ENCODE measurements around the gene ICAM1. TPM values are rescaled to one million over a fixed set of nuclear protein-coding genes. Genes with fewer than 3 reads are reported as not detected.

Gene ICAM1
- polyA plus RNA-seq, 4 donors, result 5.8 to 10.3 (median 7.3) TPM

DNA sequence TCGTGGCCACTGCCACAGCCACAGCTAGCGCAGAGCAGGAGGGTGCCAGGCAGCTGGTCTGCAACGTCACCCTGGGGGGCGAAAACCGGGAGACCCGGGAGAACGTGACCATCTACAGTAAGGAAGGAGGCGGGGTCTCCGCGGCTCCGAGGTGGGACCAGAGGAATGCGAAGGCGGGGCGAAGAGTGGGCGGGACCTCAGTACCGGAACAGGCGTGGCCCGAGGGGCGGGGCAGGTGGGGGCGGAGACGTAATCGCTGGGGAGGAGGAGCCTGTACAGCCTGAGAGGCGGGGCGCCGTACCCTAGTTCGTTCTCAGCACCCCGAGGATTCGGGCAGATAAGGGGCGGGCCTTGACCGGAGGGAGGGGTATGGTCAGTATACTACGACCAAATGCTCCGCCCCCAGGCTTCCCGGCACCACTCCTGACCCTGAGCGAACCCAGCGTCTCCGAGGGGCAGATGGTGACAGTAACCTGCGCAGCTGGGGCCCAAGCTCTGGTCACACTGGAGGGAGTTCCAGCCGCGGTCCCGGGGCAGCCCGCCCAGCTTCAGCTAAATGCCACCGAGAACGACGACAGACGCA lies 21.4 kb downstream of the ICAM1 start:
- DNase-seq (ENCODE audit: low read depth in 4 of 4, low spot score in 3 of 4), result no peak

- DNase-seq (ENCODE audit: low read depth in 4 of 4, low spot score in 3 of 4), result no peak
Measured at GRCh38 chr19:10292789-10293636, 22.1 kb downstream of the ICAM1 start.

DNA sequence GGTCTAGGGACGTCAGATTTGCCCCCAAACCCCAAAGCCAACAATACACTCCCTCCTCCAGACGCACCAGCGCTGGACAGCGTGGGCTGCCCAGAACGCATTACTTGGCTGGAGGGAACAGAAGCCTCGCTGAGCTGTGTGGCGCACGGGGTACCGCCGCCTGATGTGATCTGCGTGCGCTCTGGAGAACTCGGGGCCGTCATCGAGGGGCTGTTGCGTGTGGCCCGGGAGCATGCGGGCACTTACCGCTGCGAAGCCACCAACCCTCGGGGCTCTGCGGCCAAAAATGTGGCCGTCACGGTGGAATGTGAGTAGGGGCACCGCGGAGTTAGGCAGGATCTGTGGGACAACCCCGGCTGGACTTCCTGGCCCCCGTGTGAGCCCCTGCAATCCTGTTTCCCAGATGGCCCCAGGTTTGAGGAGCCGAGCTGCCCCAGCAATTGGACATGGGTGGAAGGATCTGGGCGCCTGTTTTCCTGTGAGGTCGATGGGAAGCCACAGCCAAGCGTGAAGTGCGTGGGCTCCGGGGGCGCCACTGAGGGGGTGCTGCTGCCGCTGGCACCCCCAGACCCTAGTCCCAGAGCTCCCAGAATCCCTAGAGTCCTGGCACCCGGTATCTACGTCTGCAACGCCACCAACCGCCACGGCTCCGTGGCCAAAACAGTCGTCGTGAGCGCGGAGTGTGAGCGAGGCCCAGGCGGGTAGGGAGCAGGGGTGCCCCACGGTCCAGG lies 22.9 kb downstream of the ICAM1 start:
- no peak for DNase-seq (ENCODE audit: low read depth in 4 of 4, low spot score in 3 of 4)

DNA sequence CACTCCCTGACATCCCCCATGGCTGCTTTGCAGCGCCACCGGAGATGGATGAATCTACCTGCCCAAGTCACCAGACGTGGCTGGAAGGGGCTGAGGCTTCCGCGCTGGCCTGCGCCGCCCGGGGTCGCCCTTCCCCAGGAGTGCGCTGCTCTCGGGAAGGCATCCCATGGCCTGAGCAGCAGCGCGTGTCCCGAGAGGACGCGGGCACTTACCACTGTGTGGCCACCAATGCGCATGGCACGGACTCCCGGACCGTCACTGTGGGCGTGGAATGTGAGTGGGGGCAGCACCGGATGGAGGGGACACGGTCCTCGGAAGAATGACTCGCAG lies 23.4 kb downstream of the ICAM1 start:
- DNase-seq (ENCODE audit: low read depth in 4 of 4, low spot score in 3 of 4), result no peak

DNA sequence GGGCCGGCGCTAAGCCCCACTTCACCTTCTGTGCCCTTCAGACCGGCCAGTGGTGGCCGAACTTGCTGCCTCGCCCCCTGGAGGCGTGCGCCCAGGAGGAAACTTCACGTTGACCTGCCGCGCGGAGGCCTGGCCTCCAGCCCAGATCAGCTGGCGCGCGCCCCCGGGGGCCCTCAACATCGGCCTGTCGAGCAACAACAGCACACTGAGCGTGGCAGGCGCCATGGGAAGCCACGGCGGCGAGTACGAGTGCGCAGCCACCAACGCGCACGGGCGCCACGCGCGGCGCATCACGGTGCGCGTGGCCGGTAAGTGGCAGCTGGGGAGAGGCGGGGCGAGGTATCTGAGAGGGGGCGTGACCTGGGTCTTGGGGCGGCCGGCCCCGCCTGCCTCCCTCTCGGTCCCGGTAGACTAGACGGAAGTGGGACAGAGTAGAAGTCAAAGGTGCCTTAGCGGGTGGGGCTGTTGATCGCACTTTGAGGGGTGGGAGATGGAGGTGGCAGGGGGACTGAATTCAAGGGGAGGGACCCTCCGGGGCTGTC lies 24.5 kb downstream of the ICAM1 start:
- no peak for DNase-seq (ENCODE audit: low read depth in 4 of 4, low spot score in 3 of 4)

- no peak for DNase-seq (ENCODE audit: low read depth in 4 of 4, low spot score in 3 of 4)
Measured at GRCh38 chr19:10295847-10296591, 25.1 kb downstream of the ICAM1 start.

DNA sequence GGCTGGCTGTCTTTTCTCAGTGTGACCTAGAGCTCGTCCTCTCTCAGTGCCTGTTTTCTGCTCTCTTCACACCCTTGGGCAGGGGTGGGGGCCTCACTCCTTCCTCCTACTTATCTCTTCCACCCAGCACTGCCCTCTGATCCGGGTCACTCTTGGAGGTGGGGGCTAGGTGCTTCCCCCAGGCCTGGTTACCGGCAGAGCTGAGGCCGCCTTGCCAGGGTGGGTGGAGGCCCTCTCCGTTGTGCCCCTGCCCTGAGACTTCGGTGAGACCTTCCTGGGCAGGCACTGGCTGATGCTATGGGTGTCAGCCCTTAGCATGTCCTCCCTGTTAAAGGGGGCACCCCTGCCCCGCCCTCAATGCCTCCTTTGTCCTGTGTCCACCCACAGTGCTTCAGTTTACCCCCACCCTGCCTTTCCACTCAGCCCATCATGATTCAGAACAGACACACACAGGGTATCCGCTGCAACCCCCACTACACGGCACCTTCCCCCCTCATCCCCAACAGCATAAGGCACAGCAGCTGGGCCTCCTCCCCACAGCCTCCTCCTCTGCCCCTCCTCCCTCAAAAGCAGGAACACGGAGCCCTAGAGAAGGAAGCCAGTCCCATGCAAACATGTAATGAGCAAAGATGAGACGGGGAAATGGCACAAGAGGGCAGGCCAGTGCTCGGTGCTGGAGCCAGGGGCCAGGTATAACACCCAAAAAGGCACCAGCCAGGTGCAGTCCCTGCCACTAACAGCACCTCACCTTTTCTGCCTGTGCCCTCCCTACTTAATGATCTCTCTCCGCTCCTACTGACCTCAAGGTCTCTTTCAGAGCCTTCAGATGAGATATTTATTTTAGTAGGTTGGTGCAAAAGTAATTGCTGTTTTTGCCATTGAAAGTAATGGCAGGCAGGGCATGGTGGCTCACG lies 28.9 kb downstream of the ICAM1 start:
- DNase-seq (ENCODE audit: low read depth in 4 of 4, low spot score in 3 of 4), result no peak

DNA sequence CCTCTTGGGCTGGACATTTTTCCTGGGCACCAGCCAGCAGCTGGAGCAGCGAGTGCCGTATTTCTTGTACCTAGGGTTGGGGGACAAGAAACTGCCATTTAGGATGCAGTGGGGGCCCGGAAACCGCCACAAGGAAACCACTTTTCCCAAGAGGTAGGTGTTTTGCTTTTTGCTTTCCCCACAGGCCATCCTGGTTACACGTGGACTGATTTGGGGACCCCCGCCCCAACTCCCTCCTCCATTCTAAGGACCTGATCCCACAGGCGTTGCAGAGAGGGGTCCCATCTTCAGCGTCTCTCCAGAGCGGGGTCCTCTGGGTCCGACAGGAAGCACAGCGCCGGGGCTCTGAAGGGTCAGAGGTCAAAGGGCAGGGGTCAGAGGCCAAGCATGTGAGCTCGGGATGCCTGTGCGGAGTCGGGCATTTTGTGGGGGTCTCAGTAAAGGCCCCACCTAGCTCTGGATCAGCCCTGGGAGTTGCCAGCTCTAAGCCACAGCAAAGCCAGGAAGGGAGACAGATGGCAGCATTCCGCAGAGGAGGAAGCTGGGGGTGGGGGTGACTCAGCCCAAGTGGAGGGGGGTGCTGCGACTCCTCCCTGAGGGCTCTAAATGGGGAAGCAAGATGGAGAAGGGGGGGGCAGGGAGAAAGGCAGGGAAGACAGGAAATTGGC lies 34.4 kb downstream of the ICAM1 start:
- no peak for DNase-seq (ENCODE audit: low read depth in 4 of 4, low spot score in 3 of 4)

- no peak for DNase-seq (ENCODE audit: low read depth in 4 of 4, low spot score in 3 of 4)
Measured at GRCh38 chr19:10306327-10306726, 35.4 kb downstream of the ICAM1 start.

- no peak for DNase-seq (ENCODE audit: low read depth in 4 of 4, low spot score in 3 of 4)
Measured at GRCh38 chr19:10309423-10309822, 38.5 kb downstream of the ICAM1 start, which contains the start of gene ZGLP1. Gene ZGLP1 (minus strand): TSS chr19:10309815.

- DNase-seq (ENCODE audit: low read depth in 4 of 4, low spot score in 3 of 4), result no peak
Measured at GRCh38 chr19:10315335-10316214, 44.7 kb downstream of the ICAM1 start, which contains the start of gene FDX2. Gene FDX2 (minus strand): TSS chr19:10316015. CDS start chr19:10315996, 19 bp downstream.

GRCh38 chr19:10316229-10317044 lies 45.5 kb downstream of the ICAM1 start:
- no peak for DNase-seq (ENCODE audit: low read depth in 4 of 4, low spot score in 3 of 4)

DNA sequence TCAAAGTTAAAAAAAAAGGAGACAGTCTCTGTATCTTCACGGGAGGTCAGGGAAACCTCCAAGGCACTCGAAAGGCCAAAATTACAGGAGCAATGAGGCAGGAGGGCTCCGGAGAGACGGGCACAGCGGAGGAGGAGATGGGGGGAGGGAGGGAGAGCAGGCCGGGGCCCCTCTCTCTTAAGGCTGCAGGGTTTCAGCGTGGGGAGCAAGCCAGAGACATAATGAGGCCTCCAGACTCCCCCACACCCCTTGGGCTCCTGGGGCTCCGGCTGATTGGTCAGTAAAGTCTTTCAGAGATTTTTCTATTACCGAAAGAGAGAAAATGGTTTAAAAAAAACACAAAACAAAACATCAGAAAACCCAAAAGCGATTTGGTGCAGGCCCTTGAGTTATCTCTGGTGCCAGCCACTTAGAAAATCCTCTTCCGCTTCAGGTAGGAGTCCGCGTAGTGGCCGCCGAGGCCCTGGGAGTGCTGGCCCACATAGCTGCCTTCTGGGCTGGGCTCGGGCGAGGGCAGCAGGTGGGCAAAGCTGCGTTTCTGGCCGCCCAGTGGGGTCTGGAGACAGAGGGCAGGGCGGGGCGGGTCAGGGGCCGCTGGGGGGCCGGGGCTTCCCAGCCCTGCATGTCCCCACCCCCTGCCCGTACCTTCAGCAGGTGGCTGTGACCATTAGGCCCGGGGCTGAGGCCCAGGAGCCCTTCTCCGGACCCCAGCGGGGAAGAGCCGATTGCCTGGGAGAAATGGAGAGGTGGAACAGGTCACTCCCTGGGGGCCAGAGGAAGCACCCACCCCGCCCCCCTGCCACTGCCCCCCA lies 46.3 kb downstream of the ICAM1 start:
- no peak for DNase-seq (ENCODE audit: low read depth in 4 of 4, low spot score in 3 of 4)

- no peak for DNase-seq (ENCODE audit: low read depth in 4 of 4, low spot score in 3 of 4)
Measured at GRCh38 chr19:10317857-10318462, 47.0 kb downstream of the ICAM1 start.

DNA sequence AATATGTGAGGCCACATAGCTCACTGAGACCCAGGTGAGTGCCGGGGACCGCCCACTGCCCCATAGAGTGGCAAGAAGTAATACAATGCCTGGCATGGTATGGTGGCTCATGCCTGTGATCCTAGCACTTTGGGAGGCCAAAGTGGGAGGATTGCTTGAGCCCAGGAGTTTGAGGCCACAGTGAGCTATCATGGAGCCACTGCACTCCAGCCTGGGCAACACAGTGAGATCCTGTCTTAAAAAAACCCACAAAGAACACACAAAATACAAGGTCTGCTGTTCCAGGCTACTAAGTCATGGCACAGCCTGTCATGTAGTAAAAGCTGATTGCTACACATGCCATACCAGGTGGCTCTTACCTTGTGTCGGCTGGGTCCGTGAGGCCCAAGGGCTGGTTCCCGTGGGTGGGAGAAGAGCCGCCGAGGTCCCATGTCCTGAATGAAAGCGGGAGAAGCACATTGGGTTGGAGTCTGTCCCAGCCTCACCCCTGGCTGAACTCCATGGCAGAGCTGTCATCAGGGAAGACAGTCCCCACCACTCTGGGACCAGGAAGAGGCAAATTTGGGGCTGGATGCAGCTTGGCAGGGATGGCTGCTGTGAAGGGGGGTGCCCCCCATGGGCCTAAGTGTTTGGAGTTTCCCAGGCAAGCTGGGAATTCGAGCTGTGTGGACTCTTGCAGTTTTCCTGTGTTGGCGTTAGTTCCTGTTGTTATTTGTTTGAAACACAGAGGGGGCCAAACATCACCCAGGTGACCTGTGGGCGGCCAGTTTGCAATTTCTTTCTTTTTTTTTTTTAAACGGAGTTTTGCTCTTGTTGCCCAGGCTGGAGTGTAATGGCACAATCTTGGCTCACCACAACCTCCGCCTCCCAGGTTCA lies 48.1 kb downstream of the ICAM1 start:
- DNase-seq (ENCODE audit: low read depth in 4 of 4, low spot score in 3 of 4), result no peak

Measured in left renal pelvis (tissue), 4 donors.